Measurements from ENCODE around the gene CST9L. TPM values are rescaled to one million over a fixed set of nuclear protein-coding genes. Genes with fewer than 3 reads are reported as not detected.

Gene CST9L
- total and polyA plus RNA-seq, 5 experiments from 2014 or later, result not detected

DNA sequence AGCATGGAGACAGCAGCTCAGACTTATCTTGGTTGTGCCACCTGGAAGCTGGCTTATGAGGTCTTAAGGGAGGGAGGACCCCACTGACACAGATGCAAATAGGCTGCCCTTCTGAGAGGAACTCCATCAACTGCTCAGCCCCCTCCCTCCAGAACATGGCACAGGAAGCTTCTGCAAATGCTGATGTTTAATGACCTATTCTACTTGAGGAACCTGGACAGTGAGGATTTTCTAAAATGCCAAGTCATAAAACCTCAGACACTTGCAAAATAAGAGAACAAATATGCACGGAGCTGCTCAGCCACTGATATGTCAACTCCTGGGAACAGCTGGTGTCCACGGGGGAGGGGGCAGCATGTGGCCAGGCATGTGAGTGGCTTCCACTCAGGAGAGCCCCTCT is 34.0 kb upstream of the CST9L start:
- no peak for ATAC-seq
- H3K4me1 Mint-ChIP-seq, result peaks cover 0 to 5% (median 2%) of the 10 kb centered on the region in 4 donors

DNA sequence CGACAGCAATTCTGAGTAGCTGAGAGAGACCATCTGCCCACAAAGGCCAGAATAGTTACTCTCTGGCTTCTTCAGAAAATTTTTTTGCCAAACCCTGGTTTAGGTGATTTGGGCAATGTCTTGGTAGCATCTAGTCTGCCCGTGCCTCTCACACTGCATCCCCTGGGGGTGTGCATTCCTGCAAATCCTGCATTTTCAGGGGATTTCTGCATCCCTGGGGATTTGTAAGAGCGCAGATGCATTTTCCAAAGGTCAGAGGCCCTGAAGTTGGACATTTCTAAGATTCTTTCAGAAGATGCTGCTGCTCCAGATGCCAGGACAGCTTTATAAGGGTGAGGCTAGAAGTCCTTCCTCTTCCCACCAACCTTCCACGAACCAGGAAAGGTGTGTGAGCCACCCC is 33.4 kb upstream of the CST9L start:
- Mint-ChIP-seq H3K9me3 (no peaks in the 10 kb centered on the region), H3K36me3 (no peaks in the 10 kb centered on the region), H3K27me3 (peaks cover 0 to 12% (median 9%) of the 10 kb centered on the region in 5 donors), H3K4me1 (peaks cover 0 to 2% (median under 1%) of the 10 kb centered on the region in 4 donors), H3K4me3 (no peak overlapping the region), H3K27ac (no peak overlapping the region)
- no peak for ATAC-seq
- no peak for DNase-seq
- POLR2A ChIA-PET, result no interaction called here

More for the DNA sequence above, 34.0 kb upstream of the CST9L start:
- Mint-ChIP-seq H3K4me3 (no peak overlapping the region), H3K36me3 (no peaks in the 10 kb centered on the region), H3K27ac (no peak overlapping the region), H3K9me3 (no peaks in the 10 kb centered on the region), H3K27me3 (peaks cover 0 to 12% (median 9%) of the 10 kb centered on the region in 5 donors)
- POLR2A ChIA-PET, result no interaction called here
- DNase-seq, result no peak

DNA sequence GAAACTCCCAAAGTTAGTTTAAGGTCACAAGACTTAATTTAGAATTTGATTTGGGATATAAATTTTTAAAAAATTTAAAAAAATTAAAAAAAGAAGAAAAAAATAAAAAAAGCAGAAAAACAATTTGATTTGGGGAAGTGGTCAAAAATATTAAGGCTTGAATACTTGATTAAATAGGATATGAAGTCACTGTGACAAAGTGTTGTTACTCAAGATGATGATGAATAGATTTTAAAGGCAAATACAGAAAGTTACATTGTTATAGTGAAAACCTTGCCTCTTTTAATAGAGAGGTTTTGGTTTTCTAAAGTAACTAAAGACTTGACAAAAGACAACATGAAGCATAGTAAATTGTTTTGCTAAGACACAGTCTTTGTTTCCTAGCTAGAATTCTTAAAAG is 30.2 kb upstream of the CST9L start:
- peaks cover 0 to 3% (median 0%) of the 10 kb centered on the region in 9 donors for H3K9me3 Mint-ChIP-seq
- H3K4me1 Mint-ChIP-seq, result no peaks in the 10 kb centered on the region
- H3K36me3 Mint-ChIP-seq, result no peaks in the 10 kb centered on the region
- ATAC-seq, result no peak
- H3K4me3 Mint-ChIP-seq, result no peak overlapping the region
- no peak for DNase-seq
- peaks cover 0 to 9% (median 0%) of the 10 kb centered on the region in 5 donors for H3K27me3 Mint-ChIP-seq
- no peak overlapping the region for H3K27ac Mint-ChIP-seq
- POLR2A ChIA-PET, result no interaction called here

DNA sequence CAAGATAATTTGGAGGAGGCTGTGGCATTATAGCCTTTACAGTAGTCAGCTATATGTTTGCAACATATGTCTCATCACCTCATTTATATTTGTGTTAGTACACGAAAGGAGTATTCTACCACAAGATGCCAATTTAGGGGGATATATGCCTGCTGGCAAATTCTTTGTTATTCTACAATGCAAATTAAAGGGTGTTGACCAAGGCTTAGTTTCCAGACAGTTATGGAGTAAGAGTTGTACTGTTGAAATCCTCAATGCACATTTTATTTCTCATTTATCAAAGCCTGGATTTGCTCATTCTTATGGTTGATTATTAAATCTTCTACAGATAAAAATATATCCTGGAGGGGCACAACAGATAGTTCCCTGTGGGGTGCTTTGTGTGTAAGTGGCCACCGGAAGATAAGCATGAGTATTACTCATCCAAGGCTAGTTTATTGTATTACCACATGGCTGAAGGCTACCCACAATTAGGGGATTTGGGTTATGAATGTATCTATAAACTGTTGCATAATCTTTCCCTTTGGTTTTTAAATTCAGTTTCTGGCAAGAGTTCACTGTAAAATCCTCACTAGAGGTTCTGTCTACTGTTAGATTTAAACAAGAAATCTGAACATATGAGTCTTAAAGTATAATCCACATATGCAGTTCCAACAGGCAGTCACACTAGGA is 28.4 kb upstream of the CST9L start:
- Mint-ChIP-seq H3K27ac (no peak overlapping the region), H3K36me3 (no peaks in the 10 kb centered on the region), H3K4me1 (no peaks in the 10 kb centered on the region), H3K27me3 (no peaks in the 10 kb centered on the region), H3K4me3 (no peak overlapping the region), H3K9me3 (peaks cover 0 to 3% (median 0%) of the 10 kb centered on the region in 9 donors)
- POLR2A ChIA-PET, result no interaction called here
- ATAC-seq, result no peak
- DNase-seq, result no peak

DNA sequence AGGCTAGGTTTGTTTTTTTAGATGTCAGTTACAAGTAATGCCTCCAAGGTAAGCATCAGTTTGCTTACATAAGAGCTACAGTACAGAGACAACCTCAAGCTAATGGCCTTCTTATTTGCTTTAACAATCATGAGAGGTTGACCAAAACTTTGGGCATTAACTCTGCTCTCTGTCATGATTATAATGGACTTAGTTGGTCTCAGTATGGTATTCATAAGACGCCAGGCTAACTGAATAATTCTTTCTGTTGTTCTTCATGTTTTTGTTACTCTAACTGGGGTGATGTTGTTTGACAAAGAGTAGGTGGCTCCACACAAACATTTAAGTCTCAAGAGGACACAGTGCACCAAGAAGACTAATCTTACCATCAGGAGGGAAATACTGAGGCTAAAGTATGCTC is 27.7 kb upstream of the CST9L start:
- H3K9me3 Mint-ChIP-seq, result peaks cover 0 to 3% (median 0%) of the 10 kb centered on the region in 9 donors
- H3K4me1 Mint-ChIP-seq, result no peaks in the 10 kb centered on the region
- no peaks in the 10 kb centered on the region for H3K36me3 Mint-ChIP-seq
- ATAC-seq (no peak), DNase-seq (no peak)
- H3K27ac Mint-ChIP-seq, result no peak overlapping the region
- POLR2A ChIA-PET, result no interaction called here
- no peak overlapping the region for H3K4me3 Mint-ChIP-seq
- H3K27me3 Mint-ChIP-seq, result no peaks in the 10 kb centered on the region

DNA sequence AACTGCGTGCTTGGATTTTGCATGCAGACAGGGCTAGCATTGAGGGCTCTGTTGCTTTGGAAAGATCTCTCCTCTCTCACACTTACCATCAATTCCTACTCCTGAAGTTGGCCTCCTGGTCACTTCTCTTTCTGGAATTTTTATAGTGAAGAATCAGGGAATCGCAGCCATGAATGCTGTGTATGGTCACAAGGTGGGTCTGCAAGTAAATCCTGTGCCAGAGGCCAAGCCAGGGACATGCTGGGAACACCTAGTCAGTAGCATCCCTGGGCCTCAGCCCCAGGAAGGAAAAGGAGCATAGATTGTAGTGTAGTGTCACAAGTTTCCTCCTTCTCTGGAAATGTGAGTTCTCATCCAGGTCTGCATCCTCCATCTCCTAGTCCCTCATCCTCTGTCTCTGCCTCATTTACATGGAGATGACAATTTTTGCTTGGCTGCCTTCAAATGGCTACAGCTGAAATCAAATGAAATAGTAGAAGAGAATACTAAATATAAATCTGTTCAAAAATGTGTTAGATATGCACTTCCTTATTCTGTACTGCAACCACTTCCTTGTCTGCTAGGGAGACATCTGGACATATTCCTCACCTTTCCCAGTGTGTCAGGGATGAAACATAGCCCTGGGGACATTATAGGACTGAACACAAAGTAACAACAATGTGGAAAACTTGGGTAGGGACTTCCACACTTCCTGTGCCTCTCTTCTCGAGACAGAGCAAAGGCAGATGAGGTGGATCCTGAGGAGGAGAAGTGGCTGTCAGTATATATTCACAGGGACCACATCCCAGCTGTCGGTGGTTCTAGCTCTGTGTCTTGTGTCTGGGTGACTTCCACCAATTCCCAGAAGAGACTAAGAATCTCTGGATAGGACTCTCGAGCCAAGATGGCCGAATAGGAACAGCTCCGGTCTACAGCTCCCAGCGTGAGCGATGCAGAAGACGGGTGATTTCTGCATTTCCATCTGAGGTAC is 20.4 kb upstream of the CST9L start:
- Mint-ChIP-seq H3K9me3 (peaks cover 0 to 6% (median 0%) of the 10 kb centered on the region in 9 donors), H3K36me3 (no peaks in the 10 kb centered on the region), H3K4me3 (peak overlapping the region in 5 of 10 donors; percentile 22 to 75 (median 33)), H3K4me1 (peaks cover 0 to 8% (median under 1%) of the 10 kb centered on the region in 4 donors), H3K27me3 (peaks cover 8 to 39% (median 21%) of the 10 kb centered on the region in 5 donors), H3K27ac (peak overlapping the region in 4 of 10 donors; percentile 13 to 92 (median 41))
- no peak for ATAC-seq
- POLR2A ChIA-PET, result no interaction called here
- no peak for DNase-seq

DNA sequence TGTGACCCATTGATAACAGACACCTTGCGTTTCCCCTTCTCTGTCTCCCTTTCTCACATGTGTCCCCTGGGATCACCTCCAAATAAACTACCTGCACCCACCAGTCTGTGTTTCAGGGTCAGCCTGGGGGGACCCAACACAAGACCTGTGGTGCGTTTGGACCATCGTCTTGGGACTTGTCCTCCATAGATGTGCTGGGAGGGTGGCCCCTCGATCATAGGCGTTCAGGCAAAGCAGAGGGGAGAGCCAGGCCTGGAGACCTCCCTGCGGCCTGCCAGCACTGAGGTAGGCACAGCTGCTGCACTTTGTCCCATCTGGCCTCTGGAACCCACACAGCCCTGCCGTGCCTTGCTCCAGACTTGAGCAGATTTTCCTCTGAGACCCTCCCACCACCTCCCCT is 19.3 kb upstream of the CST9L start:
- H3K36me3 Mint-ChIP-seq, result no peaks in the 10 kb centered on the region
- H3K4me1 Mint-ChIP-seq, result peaks cover 0 to 8% (median 1%) of the 10 kb centered on the region in 4 donors
- H3K27ac Mint-ChIP-seq, result peak overlapping the region in 1 of 10 donors; percentile 89
- H3K4me3 Mint-ChIP-seq, result no peak overlapping the region
- POLR2A ChIA-PET, result no interaction called here
- DNase-seq (no peak), ATAC-seq (no peak)
- H3K27me3 Mint-ChIP-seq, result peaks cover 10 to 45% (median 25%) of the 10 kb centered on the region in 5 donors
- peaks cover 0 to 6% (median 0%) of the 10 kb centered on the region in 9 donors for H3K9me3 Mint-ChIP-seq

DNA sequence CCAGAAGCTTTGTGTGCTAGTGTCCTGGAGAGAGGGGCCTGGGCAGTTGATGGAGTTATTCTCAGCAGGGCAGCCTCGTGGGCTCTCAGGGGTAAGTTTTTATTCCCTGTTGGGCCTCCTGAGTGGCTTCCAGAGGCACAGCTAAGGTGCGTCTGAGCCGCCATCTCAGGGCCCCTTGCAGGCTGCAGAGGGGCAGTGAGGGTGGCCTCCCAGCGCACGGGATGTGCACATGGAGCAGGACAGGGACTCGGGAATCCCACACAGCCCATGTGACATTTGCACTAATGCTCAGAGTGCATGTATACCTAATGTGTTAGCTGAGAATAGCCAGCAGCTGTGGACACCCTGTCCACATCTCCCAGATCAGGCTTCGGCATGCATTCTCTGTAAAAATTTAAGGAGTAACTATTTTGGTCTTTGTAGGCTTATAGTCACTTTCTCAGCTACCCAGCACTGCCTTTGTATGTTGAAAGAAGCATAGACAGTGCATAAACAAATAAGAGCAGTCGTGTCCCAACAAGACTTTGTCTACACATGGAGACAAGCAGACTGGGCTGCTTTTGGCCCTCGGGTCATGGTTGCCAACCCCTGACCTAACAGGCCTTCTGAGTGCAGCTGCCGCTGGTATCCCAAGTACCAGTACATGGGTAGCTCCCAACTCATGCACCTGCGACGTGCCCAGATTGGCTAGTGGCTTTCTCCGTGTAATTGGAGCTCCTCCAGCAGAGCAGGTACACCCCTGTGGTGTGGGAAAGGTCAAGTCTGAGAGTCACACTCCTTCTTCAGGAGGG is 18.6 kb upstream of the CST9L start:
- H3K27ac Mint-ChIP-seq, result peak overlapping the region in 1 of 10 donors; percentile 21
- H3K9me3 Mint-ChIP-seq, result peaks cover 0 to 6% (median 0%) of the 10 kb centered on the region in 9 donors
- no peaks in the 10 kb centered on the region for H3K36me3 Mint-ChIP-seq
- POLR2A ChIA-PET, result no interaction called here
- H3K4me3 Mint-ChIP-seq, result no peak overlapping the region
- ATAC-seq, result no peak
- H3K4me1 Mint-ChIP-seq, result peaks cover 0 to 8% (median 1%) of the 10 kb centered on the region in 4 donors
- peaks cover 10 to 52% (median 29%) of the 10 kb centered on the region in 5 donors for H3K27me3 Mint-ChIP-seq
- DNase-seq, result no peak

DNA sequence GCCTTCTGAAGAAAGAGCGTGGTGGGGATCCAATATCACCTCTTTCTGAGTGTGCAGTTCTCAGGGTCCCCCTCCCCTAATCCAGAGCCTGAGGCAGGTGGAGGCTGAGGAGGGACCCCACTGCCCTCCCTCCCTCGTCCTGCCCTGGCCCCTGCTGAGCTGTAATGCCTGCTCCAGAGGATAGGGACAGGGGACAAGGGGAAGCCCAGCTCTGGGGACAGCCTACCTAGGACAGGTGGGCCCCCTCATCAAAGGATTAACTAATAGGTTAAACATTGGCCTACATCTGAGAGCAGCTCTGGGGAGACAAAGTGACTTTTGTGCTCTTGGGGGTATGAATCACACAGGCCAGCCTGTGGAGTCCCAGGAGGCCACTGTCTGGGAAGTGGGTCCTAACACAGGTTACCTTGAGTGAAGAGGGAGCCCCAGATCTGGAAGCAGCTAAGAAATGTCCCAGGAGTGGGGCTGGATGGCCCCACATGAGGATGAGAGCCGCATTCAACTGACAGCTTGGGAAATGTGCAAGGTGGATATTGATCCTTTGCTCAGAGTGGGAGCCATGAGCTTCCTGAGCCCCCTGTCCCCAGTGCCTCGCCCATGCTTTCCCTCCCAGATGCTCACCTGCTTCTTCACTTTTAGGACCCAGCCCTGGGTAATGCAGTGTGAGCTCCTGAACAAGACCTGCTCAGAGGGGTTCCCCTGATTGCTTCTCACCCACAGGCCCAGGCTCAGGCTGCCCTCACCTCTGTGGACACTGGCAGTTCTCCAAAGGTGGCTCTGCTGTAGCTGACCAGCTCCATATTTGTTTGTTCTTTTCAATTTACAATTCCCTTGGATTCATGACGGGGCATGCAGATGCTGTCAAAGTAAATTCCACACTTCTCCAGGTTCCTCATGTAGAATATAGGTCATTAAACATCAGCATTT is 17.8 kb upstream of the CST9L start:
- peaks cover 0 to 9% (median 2%) of the 10 kb centered on the region in 9 donors for H3K9me3 Mint-ChIP-seq
- H3K4me3 Mint-ChIP-seq, result no peak overlapping the region
- peaks cover 0 to 4% (median 0%) of the 10 kb centered on the region in 3 donors for H3K36me3 Mint-ChIP-seq
- POLR2A ChIA-PET, result no interaction called here
- peaks cover 13 to 61% (median 35%) of the 10 kb centered on the region in 5 donors for H3K27me3 Mint-ChIP-seq
- H3K27ac Mint-ChIP-seq, result no peak overlapping the region
- no peak for DNase-seq
- no peak for ATAC-seq
- peaks cover 0 to 8% (median 1%) of the 10 kb centered on the region in 4 donors for H3K4me1 Mint-ChIP-seq

DNA sequence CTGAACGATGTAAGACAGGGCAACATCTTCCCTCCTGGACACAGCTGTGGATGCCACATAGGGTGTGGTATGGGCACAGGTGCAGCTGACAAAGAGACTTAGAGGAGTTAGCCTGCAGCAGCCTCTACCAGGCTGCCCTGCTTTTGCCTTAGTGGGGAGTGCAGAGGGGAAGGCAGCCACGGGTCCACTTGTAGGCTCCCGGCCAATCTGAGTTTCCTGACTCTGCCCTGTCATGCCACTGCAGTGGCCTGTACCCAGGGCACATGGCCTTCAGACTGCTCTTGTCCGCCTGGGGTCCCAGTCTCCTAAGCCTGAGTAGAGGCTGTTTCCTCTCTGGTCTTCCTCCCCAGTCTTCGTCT is 17.1 kb upstream of the CST9L start:
- Mint-ChIP-seq H3K27me3 (peaks cover 19 to 67% (median 36%) of the 10 kb centered on the region in 5 donors), H3K27ac (no peak overlapping the region), H3K4me3 (no peak overlapping the region), H3K4me1 (peaks cover 0 to 8% (median 1%) of the 10 kb centered on the region in 4 donors), H3K36me3 (peaks cover 0 to 5% (median 2%) of the 10 kb centered on the region in 3 donors), H3K9me3 (peaks cover 0 to 13% (median 5%) of the 10 kb centered on the region in 9 donors)
- ATAC-seq (no peak), DNase-seq (no peak)
- POLR2A ChIA-PET, result no interaction called here

DNA sequence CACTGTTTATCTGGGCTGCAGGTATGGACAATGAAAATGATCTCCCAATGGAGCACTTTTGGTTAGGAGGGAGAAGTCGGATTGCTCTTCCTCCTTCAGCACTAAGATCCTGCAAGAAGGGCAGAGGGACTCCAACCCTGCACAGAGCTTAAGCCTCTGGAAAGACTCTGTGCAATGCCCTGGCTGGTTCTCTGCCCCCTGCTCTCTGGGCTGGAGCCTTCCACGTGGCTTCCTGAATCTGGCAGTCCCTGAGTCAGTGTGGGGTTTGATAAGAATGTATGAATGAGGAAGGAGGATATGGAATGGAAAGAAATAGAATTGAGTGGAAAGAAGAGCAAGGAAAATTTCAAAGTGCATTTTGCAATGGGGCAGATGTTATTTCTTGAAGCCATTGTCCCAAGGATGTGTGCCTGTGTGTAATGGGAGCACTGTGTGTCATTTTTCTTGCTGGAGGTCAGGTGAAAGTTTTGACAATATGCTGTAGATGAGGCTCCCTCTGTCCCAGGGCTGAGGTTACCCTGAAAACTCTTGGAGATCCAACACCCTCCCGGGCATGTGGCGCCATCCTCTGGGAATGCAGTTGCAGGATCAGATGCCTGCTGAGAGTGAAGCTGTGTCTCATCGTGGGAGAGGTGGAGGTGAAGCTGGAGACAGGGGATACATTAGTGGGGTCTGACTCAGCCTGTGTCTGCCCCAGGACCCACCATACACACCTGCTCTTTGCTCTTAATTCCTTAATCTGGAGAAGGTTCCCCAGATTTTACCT is 16.3 kb upstream of the CST9L start:
- ATAC-seq, result no peak
- DNase-seq, result no peak
- Mint-ChIP-seq H3K27me3 (peaks cover 20 to 69% (median 36%) of the 10 kb centered on the region in 5 donors), H3K4me3 (no peak overlapping the region), H3K4me1 (peaks cover 0 to 8% (median 1%) of the 10 kb centered on the region in 4 donors), H3K9me3 (peaks cover 0 to 21% (median 6%) of the 10 kb centered on the region in 9 donors), H3K27ac (peak overlapping the region in 1 of 10 donors; percentile 23), H3K36me3 (peaks cover 0 to 5% (median 4%) of the 10 kb centered on the region in 3 donors)
- POLR2A ChIA-PET, result no interaction called here

Measured in naive thymus-derived CD8-positive, alpha-beta T cell (primary cell).